NOMO-1 (cell line): ENCODE data around the gene IFIT5.
A peak's percentile ranks its signal among the peaks of the same experiment; 100 is the strongest.
"Not testable (repeated sequence)": the region's sequence is repeated elsewhere in the genome, so short reads cannot be mapped to it uniquely, and the experiment has no call there.

ENCODE experiments used
- DNase-seq, 2 experiments: peaks; one replicate each; lab custom pipeline; 2025; ENCODE audit not compliant: unreplicated experiment in 2 of 2; lab: John Stamatoyannopoulos, UW

IFIT5 gene

GRCh38 chr10:89391907-89392756 is 22.2 kb upstream of the IFIT5 start, which contains the start of gene IFIT1:
TSS of gene IFIT1 (plus strand) at chr10:89392623. CDS start at chr10:89392713, 90 bp downstream.
- peak; percentile 36 to 63 for DNase-seq

GRCh38 chr10:89392974-89393373 is 21.4 kb upstream of the IFIT5 start:
- DNase-seq, result peak; percentile 26 to 56

GRCh38 chr10:89393898-89394297 is 20.5 kb upstream of the IFIT5 start:
- DNase-seq, result no peak

DNA sequence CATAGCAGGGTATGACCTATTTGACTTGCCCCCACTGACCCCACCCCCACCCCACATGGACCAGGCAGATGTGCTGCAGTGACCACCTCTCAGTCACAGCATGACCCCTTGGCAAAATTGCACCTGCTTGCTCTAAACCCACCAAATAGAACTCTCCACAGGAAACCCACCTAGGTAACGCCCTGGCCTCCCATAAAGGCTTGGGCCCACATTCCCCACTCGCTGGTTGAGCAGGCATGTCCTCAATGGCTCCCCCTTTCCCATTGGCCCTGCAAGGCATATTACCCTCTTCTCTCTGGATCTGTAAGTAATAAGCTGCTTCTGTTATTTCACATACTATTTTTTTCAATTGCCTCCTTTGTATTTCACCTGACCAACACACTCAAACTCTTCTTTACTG is 19.2 kb upstream of the IFIT5 start:
- DNase-seq, result no peak

GRCh38 chr10:89398003-89398749 is 16.2 kb upstream of the IFIT5 start:
- no peak for DNase-seq

DNA sequence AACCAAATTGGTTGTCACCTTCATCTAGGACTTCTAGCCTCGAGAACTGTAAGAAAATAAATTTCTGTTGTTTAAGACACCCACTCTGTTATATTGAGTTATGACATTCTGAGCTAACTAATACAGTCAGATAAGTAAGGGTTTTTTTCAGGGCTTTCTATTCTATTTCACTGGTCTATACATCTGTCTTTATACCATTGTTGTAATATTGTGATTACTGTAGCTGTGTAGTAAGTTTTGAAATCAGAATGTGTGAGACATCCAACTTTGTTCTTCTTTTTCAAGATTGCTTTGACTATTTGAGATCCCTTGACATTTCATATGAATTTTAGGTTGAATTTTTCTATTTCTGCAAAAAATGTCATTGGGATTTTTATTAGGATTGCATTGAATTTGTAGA is 14.4 kb upstream of the IFIT5 start:
- DNase-seq, result no peak

DNA sequence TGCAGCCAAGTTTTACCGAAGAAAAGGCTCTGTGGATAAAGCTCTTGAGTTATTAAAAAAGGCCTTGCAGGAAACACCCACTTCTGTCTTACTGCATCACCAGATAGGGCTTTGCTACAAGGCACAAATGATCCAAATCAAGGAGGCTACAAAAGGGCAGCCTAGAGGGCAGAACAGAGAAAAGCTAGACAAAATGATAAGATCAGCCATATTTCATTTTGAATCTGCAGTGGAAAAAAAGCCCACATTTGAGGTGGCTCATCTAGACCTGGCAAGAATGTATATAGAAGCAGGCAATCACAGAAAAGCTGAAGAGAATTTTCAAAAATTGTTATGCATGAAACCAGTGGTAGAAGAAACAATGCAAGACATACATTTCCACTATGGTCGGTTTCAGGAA is 11.3 kb upstream of the IFIT5 start:
- DNase-seq, result no peak

DNA sequence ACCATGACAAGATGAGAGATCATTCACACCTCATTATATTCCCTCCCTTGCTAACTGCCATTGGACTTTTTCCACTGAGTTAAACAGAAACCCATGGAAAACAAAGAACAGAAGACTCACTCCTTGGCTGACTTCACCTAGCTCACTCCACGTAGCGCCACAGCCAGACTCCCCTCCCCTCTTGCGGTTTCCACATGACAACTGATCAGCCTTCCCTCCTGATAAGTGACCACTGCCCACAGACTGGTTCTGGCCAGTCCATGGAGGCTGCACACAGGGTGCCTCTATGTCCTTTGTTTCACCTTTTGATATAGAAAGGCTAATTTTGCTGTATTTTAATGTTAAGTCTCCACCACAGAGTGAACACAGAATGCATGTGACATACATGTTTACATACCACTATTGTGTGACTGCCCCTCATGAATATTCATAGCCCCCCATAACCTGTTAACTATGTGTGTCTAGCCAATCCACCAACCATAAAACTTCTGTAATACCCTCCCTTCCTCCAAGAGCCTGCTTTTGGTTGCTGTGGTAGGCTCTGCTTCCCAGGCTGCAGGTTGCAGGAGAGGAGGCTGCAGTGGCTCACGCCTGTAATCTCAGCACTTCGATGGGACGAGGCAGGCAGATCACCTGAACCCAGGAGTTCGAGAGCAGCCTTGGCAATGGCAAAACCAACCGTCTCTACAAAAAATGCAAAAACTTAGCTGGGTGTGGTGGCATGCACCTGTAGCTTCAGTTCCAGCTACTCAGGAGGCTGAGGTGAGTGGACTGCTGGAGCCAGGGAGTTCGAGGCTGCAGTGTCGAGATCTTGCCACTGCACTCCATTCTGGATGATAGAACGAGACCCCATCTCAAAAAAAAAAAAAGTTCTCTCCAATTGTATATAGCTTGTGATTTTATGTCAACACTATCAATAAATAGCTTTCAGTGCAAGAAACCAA is 10.0 kb upstream of the IFIT5 start:
- no peak for DNase-seq

DNA sequence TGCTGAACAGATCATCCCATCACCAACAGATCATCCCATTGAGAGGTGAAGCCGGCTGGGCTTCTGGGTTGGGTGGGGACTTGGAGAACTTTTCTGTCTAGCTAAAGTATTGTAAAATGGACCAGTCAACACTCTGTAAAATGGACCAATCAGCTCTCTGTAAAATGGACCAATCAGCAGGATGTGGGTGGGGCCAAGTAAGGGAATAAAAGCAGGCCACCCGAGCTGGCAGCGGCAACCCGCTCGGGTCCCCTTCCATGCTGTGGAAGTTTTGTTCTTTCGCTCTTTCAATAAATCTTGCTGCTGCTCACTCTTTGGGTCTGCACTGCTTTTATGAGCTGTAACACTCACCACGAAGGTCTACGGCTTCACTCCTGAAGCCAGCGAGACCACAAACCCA is 8.2 kb upstream of the IFIT5 start:
- not testable (repeated sequence) for DNase-seq

DNA sequence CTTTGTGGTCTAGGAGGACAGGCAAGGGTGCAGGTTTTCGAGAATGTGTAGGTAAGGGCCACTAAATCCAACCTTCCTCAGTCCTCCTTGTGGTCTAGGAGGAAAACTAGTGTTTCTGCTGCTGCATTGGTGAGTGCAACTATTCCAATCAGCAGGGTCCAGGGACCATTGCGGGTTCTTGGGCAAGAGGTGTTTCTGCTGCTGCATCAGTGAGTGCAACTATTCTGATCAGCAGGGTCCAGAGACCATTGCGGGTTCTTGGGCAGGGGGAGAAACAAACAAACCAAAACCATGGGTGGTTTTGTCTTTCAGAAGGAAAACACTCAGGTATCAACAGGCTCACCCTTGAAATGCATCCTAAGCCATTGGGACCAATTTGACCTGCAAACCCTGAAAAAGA is 6.6 kb upstream of the IFIT5 start:
- not testable (repeated sequence) for DNase-seq

DNA sequence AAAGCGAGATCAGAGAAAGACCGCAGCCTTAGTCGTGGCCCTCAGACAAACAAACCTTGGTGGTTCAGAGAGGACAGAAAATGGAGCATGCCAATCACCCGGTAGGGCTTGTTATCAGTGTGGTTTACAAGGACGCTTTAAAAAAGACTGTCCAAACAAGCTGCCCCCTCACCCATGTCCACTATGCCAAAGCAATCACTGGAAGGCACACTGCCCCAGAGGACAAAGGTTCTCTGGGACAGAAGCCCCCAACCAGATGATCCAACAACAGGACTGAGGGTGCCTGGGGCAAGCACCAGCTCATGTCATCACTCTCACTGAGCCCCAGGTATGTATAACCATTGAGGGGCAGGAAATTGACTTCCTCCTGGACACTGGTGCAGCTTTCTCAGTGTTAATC is 5.1 kb upstream of the IFIT5 start:
- not testable (repeated sequence) for DNase-seq

DNA sequence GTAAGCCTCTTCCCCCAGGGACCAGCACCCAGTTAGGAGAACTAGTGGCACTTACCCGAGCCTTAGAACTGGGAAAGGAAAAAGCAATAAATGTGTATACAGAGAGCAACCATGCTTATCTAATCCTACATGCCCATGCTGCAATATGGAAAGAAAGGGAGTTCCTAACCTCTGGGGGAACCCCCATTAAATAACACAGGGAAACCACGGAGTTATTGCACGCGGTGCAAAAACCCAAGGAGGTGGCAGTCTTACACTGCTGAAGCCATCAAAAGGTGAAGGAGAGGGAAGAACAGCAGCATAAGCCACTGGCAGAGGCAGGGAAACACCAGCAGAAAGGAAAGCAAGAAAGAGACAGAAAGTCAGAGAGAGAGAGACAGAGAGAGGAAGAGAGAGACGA is 3.8 kb upstream of the IFIT5 start:
- DNase-seq, result not testable (repeated sequence)

GRCh38 chr10:89411135-89411534 is 3.2 kb upstream of the IFIT5 start:
- DNase-seq, result not testable (repeated sequence)

DNA sequence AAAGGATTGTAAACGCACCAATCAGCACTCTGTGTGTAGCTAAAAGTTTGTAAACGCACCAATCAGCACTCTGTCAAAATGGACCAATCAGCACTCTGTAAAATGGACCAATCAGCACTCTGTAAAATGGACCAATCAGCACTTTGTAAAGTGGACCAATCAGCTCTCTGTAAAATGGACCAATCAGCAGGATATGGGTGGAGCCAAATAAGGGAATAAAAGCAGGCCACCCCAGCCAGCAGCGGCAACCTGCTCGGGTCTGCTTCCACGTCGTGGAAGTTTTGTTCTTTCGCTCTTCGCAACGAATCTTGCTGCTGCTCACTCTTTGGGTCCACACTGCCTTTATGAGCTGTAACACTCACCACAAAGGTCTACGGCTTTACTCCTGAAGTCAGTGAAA is 2.1 kb upstream of the IFIT5 start:
- DNase-seq, result not testable (repeated sequence)

DNA sequence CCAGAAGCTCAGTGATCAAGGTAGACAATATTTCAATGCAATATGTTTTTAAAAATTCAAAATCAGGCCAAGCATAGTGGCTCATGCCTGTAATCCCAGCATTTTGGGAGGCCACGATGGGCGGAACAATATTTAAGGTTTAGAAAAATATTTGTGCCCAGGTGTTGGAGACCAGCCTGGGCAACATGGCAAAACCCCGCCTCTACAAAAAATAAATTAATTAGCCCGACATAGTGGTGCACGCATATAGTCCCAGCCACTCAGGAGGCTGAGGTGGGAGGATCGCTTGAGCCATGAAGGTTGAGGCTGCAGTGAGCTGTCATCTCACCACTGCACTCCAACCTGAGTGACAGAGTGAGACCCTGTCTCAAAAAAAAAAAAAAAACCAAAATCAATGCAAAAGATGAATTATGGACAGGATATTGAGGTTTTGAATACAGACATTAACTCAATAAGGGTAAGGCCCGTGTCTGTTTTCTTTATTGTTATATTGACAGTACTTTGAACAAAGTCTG is 913 bp upstream of the IFIT5 start:
- DNase-seq, result no peak

GRCh38 chr10:89414879-89415821 is 782 bp downstream of the IFIT5 start:
- DNase-seq, result no peak

DNA sequence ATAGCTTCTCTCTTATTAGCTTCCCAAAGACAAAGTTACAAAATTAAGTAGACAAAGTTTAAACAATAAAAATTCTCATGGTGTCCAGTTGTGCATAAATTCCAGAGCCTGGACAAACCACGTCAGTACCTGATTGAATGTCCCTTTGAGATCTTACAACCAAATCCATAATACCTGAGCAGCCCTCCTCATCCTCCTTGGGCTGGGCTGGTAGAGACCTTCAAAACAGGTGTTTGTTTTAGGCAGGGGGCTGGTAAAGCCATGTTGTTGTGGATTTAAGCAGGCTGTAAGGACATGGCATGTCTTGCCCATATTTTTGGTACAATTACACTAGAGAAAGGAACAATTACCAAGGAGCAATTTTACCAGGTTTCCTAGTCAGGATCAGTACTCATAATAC is 2.1 kb downstream of the IFIT5 start:
- no peak for DNase-seq

- DNase-seq, result no peak
Observed at GRCh38 chr10:89419548-89419947, 5.2 kb downstream of the IFIT5 start.

DNA sequence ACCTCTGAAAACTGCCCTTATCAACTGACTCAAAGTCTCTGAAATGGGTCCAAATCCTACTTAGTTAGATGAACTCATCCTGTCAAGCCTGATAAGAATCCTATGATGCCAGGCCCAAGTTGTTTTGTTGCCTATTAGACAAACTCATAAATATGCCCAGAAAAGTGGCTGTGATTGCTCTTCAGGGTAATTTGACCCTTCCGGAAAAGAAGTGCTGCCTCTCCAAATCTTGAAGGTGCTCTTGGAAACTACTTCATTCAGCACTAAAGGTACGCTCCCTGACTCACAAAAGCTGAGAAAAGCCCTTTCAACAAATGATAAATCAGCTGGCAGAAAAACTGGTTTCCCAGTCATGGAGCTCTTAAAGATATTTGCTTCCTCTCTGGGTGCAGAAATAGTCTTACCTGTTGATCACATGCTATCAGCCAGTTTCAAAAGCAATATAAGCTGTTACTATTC is 6.7 kb downstream of the IFIT5 start:
- no peak for DNase-seq
